ENCODE data around the gene SMG7.
"Not testable (repeated sequence)": the region's sequence is repeated elsewhere in the genome, so short reads cannot be mapped to it uniquely, and the experiment has no call there.

SMG7 gene, protein sequence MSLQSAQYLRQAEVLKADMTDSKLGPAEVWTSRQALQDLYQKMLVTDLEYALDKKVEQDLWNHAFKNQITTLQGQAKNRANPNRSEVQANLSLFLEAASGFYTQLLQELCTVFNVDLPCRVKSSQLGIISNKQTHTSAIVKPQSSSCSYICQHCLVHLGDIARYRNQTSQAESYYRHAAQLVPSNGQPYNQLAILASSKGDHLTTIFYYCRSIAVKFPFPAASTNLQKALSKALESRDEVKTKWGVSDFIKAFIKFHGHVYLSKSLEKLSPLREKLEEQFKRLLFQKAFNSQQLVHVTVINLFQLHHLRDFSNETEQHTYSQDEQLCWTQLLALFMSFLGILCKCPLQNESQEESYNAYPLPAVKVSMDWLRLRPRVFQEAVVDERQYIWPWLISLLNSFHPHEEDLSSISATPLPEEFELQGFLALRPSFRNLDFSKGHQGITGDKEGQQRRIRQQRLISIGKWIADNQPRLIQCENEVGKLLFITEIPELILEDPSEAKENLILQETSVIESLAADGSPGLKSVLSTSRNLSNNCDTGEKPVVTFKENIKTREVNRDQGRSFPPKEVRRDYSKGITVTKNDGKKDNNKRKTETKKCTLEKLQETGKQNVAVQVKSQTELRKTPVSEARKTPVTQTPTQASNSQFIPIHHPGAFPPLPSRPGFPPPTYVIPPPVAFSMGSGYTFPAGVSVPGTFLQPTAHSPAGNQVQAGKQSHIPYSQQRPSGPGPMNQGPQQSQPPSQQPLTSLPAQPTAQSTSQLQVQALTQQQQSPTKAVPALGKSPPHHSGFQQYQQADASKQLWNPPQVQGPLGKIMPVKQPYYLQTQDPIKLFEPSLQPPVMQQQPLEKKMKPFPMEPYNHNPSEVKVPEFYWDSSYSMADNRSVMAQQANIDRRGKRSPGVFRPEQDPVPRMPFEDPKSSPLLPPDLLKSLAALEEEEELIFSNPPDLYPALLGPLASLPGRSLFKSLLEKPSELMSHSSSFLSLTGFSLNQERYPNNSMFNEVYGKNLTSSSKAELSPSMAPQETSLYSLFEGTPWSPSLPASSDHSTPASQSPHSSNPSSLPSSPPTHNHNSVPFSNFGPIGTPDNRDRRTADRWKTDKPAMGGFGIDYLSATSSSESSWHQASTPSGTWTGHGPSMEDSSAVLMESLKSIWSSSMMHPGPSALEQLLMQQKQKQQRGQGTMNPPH

DNA sequence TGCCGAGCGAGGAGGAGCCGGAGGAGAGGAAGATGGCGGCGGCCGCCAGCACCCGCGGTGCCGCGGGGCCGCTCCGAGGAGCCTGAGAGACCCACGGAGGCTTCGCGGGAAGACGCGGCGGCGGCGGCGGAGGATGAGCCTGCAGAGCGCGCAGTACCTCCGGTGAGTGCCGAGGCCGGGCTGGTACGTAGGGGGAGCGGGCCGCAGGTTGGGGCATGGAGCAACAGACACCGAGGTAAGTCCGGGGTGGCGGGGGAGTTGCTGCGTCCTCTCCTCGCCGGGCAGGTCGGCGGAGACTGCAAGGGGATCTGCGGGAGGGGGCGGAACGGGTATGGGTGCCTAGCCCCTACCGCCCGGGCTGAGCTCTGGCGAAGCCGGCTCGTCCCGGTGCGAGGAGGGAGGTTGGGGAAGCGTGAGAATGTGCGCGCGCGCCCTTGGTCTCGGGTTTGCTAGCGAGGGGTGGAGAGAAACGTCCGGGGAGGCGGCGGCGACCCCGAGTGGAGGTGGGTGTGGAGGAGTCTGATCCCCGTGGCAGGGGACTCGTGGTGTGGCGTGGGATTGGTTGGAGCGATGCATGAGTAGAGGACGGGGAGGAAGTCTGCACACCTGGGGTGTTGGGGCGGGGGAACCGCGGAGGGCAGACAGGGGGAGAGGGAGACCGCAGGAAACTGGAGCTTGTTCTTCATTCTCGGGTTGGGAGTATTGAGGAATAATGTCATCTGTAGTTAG lies at the start of gene SMG7:
Gene SMG7, plus strand, starts transcription at position 12 of the 729 bp plus-strand sequence. Its CDS starts 122 bp downstream, at position 134.
- no peak for DNase-seq

DNA sequence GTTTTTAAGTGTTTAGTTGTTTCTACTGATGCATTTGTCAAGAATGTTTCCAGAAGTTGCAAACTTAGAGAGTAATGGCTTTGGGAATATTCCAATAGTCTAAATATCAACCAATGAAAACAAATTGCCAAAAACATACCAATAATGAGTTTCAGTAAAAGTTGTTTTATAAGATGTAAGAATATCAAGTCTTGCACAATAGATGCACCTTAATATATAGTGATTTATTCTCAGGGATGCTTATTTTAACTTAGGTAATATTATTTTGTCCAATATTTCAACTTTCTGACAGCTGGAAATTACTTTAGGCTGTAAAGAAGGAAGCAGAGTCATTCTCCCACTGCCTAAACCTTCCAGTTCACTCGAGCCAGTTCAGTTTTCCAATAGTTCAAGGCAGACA lies 48.8 kb upstream of the SMG7 start:
- no peak for DNase-seq

DNA sequence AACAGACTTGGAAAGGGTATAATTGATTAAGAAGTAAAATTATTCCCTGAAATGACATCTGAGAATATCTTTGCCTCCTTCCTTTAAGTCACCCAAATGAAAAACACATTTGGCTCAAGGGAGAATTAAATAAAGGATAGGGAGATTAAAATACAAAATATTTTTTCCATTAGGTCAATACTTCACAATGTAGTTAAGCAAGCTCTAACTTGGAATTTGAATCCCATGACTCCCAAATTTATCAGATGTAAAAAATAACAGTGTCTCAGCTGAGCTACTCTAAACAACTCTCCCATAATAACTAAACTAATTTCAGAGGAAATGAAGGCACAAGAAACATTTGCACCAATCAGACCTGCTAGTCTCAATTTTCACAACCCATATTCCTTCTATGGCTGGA lies 47.6 kb upstream of the SMG7 start:
- no peak for DNase-seq

DNA sequence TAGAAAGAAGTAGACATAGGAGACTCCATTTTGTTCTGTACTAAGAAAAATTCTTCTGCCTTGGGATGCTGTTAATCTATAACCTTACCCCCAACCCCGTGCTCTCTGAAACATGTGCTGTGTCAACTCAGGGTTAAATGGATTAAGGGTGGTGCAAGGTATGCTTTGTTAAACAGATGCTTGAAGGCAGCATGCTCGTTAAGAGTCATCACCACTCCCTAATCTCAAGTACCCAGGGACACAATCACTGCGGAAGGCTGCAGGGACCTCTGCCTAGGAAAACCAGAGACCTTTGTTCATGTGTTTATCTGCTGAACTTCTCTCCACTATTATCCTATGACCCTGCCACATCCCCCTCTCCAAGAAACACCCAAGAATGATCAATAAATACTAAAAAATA lies 44.7 kb upstream of the SMG7 start:
- not testable (repeated sequence) for DNase-seq

DNA sequence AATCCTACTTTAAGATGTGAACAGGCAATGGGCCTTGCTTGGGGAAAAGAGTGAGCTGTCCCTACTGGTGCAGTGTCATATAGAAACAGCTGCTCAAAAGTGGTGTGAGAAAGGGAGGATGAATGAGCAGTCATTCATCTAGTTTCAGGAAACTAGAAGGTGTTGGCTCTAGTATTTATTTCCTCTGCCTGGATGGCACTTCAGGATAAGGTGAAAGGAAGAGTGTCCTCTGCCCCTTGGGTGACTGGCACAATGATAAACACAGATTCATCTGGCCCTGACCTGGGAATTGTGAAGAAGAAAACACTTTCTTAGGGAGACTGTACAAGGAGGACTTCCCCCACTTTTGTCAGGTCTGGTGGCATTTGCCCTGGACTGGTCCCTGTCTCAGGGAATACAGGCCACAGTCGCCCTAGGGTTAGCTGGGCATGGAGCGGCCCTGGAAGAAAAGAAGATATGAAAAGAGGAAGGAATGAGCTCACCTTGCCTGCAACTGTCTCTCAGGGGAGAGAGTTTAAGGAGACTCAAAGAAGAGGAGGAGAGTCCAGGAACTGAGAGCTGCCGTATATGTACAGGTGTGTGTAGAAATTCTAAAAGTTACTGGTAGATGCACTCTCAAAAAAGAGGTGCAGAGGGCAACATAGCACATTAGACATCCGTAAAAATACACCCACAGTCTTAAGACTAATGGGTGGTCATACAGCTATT lies 40.3 kb upstream of the SMG7 start:
- no peak for DNase-seq

DNA sequence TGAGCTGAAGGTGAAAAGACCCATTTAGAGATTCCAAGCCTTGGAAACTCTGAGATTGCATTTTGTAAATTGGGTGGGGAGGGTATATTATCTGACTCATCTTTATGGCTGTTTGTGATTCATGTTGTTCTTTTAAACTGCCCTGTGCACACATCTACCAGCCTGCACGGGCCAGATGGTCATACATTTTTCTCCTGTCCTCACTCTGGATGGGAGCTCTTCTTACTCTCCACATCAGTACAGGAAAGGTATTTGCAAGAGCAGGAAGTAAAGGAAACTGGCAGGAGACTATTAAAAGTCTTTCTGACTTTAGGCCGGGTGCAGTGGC lies 39.8 kb upstream of the SMG7 start:
- no peak for DNase-seq

DNA sequence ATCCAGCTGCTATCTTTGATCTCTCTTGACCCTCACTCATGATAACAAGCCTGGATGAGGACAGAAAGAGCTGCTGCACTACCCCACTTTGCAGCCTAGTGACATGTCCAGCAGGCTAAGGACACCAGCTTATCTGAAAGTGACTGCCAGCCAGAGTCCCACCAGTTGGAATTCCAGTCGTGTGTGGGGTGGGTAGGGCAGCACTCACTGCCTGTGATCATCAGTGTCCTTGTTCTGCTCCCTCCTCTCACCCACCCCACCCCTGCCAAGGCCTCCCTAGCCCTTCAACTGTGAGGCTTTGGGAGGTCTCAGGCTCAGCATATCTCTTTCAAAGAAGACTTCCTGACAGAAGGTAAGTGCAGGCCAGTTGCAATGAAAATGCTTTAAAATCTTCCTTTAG lies 38.6 kb upstream of the SMG7 start:
- DNase-seq, result no peak

DNA sequence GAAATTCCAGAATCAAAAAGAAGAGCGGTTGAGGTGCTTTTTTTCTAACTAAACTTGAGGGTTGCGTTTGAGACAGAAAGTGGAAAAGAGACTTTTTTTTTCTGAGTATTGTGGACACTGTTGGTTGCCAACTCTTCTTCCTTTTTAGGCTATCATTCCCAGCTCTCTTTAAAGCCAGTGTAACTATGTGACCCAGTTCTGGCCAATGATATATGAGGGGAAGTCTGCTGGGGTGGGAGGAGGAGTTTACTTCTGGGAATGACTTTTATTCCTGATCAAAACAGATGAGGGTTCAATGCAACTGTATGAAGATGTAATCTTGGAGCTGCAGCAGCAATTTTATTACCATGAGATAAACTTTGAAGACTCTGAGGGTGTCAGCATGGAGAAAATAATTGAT lies 36.8 kb upstream of the SMG7 start:
- DNase-seq, result no peak

DNA sequence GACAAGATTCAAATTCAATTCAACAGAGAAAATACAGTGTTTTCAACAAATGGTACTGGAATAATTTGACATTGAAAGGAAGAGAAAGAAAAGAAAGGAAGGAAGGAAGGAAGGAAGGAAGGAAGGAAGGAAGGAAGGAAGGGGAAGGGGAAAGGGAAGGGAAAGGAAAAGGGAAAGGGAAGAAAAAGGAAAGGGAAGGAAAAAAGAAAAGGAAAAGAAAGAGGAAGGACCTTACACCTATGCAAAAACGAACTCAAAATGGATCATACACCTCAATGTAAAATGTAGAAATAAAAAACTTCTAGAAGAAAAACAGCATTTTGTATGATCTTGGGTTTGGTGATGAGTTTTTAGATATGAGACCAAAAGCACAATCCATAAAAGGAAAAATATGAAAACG lies 34.2 kb upstream of the SMG7 start:
- DNase-seq, result no peak

DNA sequence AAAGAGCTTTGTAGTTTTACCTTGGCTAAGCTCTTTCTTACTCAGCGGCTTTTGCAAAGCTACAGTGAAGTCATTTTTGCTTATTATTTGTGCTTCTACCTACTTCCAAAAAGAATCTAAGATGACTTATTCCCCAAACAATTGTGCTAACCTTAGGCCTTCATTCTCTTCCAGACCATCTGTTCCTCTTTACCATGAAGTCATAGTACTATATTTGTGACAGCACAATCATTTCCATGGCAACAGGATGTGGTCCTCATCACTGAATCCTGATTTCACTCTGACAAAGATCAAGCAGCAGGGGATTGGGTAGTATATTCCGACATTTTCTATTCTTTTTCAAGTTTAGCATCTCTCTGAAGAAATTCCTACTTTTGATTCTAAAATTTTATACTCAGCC lies 29.3 kb upstream of the SMG7 start:
- DNase-seq, result no peak

DNA sequence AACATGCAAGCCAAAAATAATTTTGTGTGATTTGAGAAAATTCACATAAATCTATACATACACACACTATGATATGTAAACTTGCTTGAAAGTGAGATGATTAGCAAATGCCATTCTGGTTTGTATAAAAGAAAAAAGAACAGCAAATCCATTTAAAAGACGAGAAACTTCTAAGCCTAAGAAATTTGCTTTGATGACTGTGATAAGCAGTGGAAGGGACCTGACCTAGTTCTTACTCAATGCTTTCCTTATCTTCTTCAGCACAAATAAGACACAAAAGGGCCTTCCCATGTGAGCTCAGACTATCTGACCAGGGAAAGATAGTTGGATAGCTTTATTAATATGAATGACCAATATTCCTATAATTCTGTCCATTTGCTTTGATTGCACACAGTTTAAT lies 28.8 kb upstream of the SMG7 start:
- no peak for DNase-seq

DNA sequence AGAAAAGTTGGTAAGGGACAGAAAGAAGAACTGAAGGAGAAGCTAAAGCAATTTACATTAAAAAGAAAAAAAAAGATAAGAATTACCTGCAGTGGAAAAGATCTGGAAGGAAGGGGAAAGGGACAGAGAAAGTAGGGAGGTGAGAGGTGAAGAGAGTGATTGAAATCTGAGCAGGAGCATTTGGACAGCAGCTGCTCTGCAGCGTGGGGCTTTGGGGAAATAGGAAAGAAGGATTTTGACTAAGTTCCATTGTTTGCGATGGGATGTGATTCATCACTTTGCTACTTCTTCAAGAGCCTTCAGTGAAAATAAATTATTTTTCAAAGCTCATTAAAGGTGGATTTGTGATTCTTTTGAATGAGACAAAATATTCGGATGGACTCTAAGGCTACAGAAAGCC lies 28.1 kb upstream of the SMG7 start:
- DNase-seq, result no peak

DNA sequence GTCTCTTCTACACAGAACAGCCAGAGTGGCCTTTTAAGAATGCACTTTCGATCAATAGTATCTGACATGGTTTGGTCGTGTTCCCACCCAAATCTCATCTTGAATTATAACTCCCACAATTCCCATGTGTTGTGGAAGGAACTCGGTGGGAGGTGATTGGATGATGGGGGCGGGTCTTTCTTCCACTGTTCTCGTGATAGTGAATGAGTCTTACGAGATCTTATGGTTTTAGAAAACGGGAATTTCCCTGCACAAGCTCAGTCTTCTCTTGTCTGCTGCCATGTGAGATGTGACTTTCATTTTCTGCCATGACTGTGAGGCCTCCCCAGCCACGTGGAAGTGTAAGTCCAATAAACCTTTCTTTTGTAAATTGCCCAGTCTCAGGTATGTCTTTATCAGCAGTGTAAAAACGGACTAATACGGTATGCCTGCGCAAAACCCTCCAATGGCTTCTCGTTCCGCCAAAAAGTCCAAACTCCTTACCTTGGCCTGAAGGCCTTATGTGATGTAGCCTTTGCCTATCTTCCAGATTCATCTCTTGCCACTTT lies 23.0 kb upstream of the SMG7 start:
- DNase-seq, result no peak

DNA sequence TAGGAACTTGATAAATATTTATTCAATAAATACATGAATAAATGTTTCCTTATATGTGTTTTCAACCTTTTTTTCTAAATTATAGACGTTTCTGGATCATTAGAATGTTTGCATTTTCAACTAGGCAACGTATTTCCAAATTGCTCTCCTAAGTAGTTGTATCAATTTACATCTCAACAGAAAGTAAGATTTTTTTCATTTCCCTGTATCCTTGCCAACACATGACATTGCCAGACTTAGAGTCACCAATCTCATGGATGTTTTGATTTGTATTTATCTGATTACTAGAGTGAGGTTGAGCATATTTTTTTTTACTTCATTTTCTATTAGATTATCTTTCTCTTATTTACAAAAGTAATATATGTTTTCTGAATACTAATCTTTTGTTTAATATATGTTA lies 22.2 kb upstream of the SMG7 start:
- no peak for DNase-seq

DNA sequence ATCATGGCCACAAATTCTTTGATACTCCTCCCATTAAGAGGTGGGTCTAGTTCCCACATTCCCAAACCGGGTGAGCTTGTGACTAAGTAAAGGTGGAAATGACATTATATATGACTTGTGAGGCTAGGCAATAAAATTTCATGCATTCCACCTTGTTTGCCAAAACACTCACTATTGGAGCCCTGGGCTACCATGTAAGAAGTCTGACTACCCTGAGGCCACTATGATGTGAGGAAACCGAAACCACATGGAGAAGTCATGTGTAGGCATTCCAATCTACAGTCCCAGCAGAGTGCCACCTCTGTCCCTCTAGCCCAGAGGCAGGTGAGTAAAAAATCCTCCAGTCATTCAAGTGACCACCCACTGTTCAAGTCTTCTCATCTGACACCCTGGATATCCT lies 17.9 kb upstream of the SMG7 start:
- DNase-seq, result no peak

DNA sequence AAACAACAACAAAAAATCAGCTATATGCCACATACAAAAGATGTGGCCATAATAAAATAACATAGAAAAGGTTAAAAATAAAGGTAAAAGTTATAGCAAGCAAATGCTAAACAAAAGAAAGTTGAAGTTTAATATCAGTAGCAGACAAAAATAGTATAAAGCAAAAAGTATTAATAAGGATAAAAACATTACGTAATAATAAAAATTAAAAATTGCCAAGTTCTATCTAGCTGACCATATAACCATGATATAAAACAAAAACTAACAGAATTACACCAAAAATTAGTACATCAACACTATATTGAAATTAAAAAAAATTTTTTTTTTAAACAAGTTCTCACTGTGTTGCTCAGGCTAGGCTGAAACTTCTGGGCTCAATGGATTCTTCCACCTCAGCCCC lies 15.5 kb upstream of the SMG7 start:
- DNase-seq, result no peak

DNA sequence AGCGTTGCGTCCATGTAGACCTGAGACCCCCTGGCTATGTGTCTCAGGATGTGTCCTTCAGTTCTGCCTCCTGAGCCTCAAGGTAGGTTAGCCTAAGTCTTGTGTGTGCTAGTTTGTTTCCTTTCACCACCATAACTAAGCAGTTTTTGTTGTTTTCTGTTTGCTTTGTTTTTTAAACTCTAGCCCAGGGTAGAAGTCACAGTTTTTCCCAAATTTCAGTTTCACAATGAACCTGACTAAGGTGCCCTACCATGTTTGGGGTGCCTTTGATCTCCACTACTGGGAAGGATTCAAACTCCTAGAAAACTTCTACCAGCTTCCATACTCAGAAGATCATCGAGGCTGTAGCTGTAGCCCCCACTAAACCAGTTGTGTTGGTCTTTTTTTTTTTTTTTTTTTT lies 14.8 kb upstream of the SMG7 start:
- no peak for DNase-seq

DNA sequence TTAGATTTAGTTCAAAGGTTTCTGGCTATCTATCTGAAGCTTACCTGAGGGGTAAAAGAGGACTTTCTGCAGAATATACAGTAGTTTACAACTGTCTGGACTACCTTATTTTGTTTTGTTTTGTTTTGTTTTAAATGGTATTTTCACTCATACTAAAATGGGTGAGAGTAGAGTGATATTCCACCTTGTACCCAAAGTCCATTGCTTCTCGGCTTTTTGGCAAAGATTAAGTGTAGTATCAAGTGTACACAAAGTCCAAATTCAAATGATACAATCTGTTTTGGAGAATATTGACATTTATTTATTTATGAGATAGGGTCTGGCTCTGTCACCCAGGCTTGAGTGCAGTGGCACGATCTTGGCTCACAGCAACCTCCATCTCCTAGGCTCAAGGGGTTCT lies 11.7 kb upstream of the SMG7 start:
- DNase-seq, result no peak

DNA sequence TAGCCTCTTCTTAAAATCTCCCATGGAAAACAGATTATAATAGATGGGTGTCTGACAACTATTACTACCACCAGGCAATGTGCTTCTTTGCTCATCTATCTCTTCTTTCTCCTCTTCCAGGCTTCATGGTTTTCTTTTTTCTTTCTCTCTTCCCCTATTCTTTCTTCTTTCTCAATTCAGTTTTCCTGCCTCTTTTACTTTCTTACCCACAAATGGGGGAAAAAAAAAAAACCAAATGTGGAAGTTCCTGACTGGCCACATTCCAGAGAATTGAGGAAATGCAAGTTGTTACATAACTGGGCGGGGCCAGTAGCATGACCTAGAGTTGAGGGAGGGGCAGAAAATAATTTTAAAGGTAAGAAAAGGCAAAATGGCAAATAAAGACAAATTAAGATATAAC lies 10.9 kb upstream of the SMG7 start:
- DNase-seq, result no peak

DNA sequence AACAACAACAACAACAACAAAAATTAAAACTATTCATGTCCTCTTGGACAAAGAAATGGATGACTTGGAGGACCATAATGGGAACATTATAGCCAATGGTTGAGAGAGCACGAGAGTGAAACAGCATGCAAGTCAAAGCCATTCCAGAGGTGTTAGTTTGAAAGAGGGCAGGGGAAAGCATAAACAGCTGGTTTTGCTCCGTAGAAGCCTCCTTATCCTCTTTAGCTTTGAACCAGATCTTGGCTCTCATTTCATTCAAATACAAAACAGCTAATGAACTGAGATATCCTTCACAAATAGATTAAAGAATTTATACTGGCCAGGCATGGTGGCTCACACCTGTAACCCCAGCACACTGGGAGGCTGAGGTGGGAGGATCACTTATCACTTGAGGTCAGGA lies 8.7 kb upstream of the SMG7 start:
- DNase-seq, result no peak

DNA sequence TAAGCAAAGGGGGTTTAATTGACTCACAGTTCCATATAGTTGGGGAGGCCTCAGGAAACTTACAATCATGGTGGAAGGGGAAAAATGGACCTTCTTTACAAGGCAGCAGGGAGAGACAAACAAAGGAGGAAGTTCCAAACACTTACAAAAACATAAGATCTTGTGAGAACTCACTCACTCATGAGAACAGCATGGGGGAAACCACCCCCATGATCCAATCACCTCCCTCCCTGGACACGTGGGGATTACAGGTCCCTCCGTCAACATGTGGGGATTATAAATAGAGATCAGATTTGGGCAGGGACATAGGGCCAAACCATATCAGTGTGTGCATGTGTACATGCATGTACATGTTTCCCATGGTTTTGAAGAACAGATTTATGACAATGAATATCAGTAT lies 5.5 kb upstream of the SMG7 start:
- no peak for DNase-seq

DNA sequence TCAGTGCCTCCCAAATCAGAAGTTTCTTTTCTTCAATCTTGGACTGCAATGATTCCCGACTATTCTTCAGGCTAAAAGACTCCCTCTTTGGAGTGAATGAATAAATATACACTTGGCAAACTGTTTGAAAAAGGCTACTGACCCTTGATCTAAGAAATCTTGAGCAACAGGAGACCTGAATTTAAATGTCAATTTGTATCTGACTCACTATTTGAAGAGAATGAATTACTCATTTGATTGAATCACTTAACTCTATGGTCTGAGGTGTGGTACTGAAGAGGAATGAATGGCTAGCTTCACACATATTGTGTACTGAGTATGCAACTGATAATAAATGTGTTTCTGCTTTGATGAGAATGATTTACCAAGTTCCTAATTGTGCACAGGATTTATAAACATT lies 4.6 kb upstream of the SMG7 start:
- no peak for DNase-seq

Data from activated CD4-positive, CD25-positive, alpha-beta regulatory T cell treated with anti-CD3 and anti-CD28 coated beads, Interleukin-2, amount 50 U/mL, for 72 hours (primary cell).